ENCODE results near the gene INSM1.

DNA sequence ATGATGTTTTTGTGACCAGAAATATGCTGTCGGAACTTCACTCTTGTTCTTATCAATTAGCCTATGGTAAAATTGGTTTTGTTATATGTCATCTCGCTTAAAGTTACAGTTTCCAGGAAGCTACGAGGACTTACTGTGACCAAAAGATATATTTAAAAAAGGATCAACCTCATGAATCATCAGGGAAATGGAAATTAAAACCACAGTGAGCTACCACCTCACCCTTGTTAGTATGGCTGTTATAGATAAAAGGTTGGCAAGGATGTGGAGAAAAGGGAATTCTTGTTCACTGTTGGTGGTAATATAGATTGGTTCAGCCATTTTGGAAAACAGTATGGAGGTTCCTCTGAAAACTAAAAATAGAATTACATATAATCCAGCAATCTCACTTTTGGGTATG, 14.3 kb upstream of the INSM1 start:
- TF ChIP-seq, protein P1, sequence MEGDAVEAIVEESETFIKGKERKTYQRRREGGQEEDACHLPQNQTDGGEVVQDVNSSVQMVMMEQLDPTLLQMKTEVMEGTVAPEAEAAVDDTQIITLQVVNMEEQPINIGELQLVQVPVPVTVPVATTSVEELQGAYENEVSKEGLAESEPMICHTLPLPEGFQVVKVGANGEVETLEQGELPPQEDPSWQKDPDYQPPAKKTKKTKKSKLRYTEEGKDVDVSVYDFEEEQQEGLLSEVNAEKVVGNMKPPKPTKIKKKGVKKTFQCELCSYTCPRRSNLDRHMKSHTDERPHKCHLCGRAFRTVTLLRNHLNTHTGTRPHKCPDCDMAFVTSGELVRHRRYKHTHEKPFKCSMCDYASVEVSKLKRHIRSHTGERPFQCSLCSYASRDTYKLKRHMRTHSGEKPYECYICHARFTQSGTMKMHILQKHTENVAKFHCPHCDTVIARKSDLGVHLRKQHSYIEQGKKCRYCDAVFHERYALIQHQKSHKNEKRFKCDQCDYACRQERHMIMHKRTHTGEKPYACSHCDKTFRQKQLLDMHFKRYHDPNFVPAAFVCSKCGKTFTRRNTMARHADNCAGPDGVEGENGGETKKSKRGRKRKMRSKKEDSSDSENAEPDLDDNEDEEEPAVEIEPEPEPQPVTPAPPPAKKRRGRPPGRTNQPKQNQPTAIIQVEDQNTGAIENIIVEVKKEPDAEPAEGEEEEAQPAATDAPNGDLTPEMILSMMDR (IDR thresholded peaks at IDR 0.05): no peak
- TF ChIP-seq, protein P2, sequence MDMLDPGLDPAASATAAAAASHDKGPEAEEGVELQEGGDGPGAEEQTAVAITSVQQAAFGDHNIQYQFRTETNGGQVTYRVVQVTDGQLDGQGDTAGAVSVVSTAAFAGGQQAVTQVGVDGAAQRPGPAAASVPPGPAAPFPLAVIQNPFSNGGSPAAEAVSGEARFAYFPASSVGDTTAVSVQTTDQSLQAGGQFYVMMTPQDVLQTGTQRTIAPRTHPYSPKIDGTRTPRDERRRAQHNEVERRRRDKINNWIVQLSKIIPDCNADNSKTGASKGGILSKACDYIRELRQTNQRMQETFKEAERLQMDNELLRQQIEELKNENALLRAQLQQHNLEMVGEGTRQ (IDR thresholded peaks at IDR 0.05; ENCODE audit: borderline replicate concordance, low read depth, low read length): no peak
- TF ChIP-seq FOXM1 (IDR thresholded peaks at IDR 0.05; ENCODE audit: low read depth): no peak

Measured in SK-N-SH (cell line).